Keratinocyte (primary cell): Measurements from ENCODE around the gene NSG1.

Experiments used
- CTCF ChIP-seq, 3 experiments: IDR thresholded peaks in 1 of 3; conservative IDR thresholded peaks in 1 of 3; optimal IDR thresholded peaks in 1 of 3; 2 replicates in 2 of 3; 3 replicates in 1 of 3; pipeline versions ENCODE3 to v1.5.1; 2011; ENCODE audit warnings: low read length in 3 of 3, mild to moderate bottlenecking in 3 of 3, moderate library complexity in 2 of 3, control low read depth in 1 of 3, inconsistent platforms in 1 of 3; ENCODE audit not compliant: insufficient read depth in 2 of 3; ENCODE audit errors: extremely low read depth in 1 of 3
- EZH2 ChIP-seq: IDR thresholded peaks from one replicate; pipeline ENCODE4 v1.6.1; 2012; ENCODE audit warnings: inconsistent platforms, mild to moderate bottlenecking, low read length, moderate library complexity

GRCh38 chr4:4424499-4425115 is 37.7 kb downstream of the NSG1 start:
- TF ChIP-seq CTCF (optimal IDR thresholded peaks at IDR 0.05 in 1 of 3, IDR thresholded peaks at IDR 0.05 in 1 of 3, conservative IDR thresholded peaks at IDR 0.05 in 1 of 3; ENCODE audit: extremely low read depth in 1 of 3, insufficient read depth in 2 of 3, low read length in 3 of 3) (no peak), EZH2 (no peak)
